Endodermal cell (in vitro differentiated cells): ENCODE measurements around the gene FBXW11. TPM values are rescaled to one million over a fixed set of nuclear protein-coding genes. Genes with fewer than 3 reads are reported as not detected.

Source experiments
- DNase-seq: peaks from one replicate; pipeline ENCODE4 v3.0.0-alpha.2; 2017
- H3K27ac ChIP-seq: 2 replicates; pipeline ENCODE4 v1.5.1; 2013; ENCODE audit warnings: mild to moderate bottlenecking, low read depth, low read length, moderate library complexity
- H3K27me3 ChIP-seq: 2 replicates; pipeline ENCODE4 v1.6.1; 2013; ENCODE audit warnings: mild to moderate bottlenecking, low read length, moderate library complexity; ENCODE audit not compliant: insufficient read depth, control insufficient read depth, poor library complexity, severe bottlenecking
- H3K36me3 ChIP-seq: 2 replicates; pipeline ENCODE4 v1.7.0; 2013; ENCODE audit warnings: mild to moderate bottlenecking, low read length, moderate library complexity; ENCODE audit not compliant: control insufficient read depth, insufficient read depth
- H3K4me1 ChIP-seq: one replicate; pipeline ENCODE4 v1.7.0; 2013; ENCODE audit warnings: low read length; ENCODE audit not compliant: control insufficient read depth, insufficient read depth
- H3K4me3 ChIP-seq: 2 replicates; pipeline ENCODE4 v1.5.1; 2013; ENCODE audit warnings: mild to moderate bottlenecking, low read length, moderate library complexity
- H3K9ac ChIP-seq: 2 replicates; pipeline ENCODE4 v1.6.1; 2013; ENCODE audit warnings: mild to moderate bottlenecking, low read length, moderate library complexity; ENCODE audit not compliant: poor library complexity, severe bottlenecking; ENCODE audit errors: extremely low read depth
- H3K9me3 ChIP-seq: 2 replicates; pipeline ENCODE4 v1.6.1; 2013; ENCODE audit warnings: mild to moderate bottlenecking, low read length, moderate library complexity; ENCODE audit not compliant: control insufficient read depth
- H3K27ac Mint-ChIP-seq: 2 replicates; pipeline ENCODE4 v1.8.0; 2020; ENCODE audit warnings: mixed read lengths
- H3K27me3 Mint-ChIP-seq: 2 replicates; pipeline ENCODE4 v1.8.0; 2021; ENCODE audit warnings: mild to moderate bottlenecking, mixed read lengths; ENCODE audit not compliant: insufficient read depth
- H3K36me3 Mint-ChIP-seq: 2 replicates; pipeline ENCODE4 v1.8.0; 2020; ENCODE audit warnings: low read depth, mixed read lengths
- H3K4me1 Mint-ChIP-seq: 2 replicates; pipeline ENCODE4 v1.8.0; 2020; ENCODE audit warnings: mixed read lengths
- H3K4me3 Mint-ChIP-seq: 2 replicates; pipeline ENCODE4 v1.8.0; 2020; ENCODE audit warnings: mild to moderate bottlenecking, moderate library complexity, mixed read lengths
- H3K9me3 Mint-ChIP-seq: 2 replicates; pipeline ENCODE4 v1.8.0; 2020; ENCODE audit warnings: mild to moderate bottlenecking, mixed read lengths
- WGBS, 2 experiments: methylation state at CpG; one replicate each; pipeline versions ENCODE4 v1.1.5 to v1.1.7; 2013; ENCODE audit warnings: missing lambda C conversion rate in 2 of 2, mixed read lengths in 1 of 2; ENCODE audit not compliant: insufficient coverage in 1 of 2, insufficient read length in 1 of 2; 5-methylcytosine and 5-hydroxymethylcytosine counted together
- total RNA-seq, 2 donors: library from RNA; stranded (reverse); fragmentation: NEBNext Ultra II Directional in 1 of 2; extraction: Animal tissue kit (Norgen Biotek cat#: 25700) in 1 of 2; gene quantifications; 2 replicates in 1 of 2; 3 replicates in 1 of 2; pipeline ENCODE4 v1.2.1, GENCODE V29; 2021
- TF ChIP-seq, protein P1 (sequence below): fragments of 200-600 bp; sonication (generic); conservative IDR thresholded peaks from 2 replicates; pipeline ENCODE4 v1.5.0; 2021; ENCODE audit warnings: antibody characterized with exemption, mild to moderate bottlenecking

The FBXW11 gene
- total RNA-seq, 2 donors from 2014 or later: 42.2 to 49.4 TPM

DNA sequence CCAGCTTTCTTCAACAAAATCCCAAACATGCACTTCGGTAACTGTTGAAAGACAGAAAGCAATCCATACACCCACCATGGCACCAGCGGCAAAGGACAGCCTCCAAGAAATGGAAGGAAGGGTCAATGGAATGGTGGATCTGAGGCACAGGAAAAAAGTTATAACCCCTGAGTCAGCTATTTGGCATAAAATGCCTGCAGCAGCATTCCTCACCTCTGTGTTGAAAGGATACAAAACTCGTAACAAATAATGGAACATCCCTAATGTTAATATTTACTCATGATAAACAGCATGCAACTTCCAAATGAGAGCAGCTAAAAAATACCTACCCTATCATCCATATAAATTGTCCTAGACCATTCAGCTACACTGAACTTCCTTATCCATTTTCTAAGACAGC, 9.4 kb downstream of the FBXW11 start:
- H3K27ac Mint-ChIP-seq: peak overlapping the region; percentile 19
- Histone ChIP-seq H3K9ac (no peak overlapping the region), H3K4me3 (peak overlapping the region; percentile 16), H3K4me1 (peaks cover 23% of the 10 kb centered on the region), H3K27me3 (no peaks in the 10 kb centered on the region), H3K9me3 (no peaks in the 10 kb centered on the region), H3K36me3 (peaks cover 13% of the 10 kb centered on the region), H3K27ac (no peak overlapping the region)
- H3K4me3 Mint-ChIP-seq: no peak overlapping the region
- WGBS, 2 experiments: 76 to 100% methylated on average over 1 to 3 of the region's 3 CpGs
- TF ChIP-seq, protein P1, sequence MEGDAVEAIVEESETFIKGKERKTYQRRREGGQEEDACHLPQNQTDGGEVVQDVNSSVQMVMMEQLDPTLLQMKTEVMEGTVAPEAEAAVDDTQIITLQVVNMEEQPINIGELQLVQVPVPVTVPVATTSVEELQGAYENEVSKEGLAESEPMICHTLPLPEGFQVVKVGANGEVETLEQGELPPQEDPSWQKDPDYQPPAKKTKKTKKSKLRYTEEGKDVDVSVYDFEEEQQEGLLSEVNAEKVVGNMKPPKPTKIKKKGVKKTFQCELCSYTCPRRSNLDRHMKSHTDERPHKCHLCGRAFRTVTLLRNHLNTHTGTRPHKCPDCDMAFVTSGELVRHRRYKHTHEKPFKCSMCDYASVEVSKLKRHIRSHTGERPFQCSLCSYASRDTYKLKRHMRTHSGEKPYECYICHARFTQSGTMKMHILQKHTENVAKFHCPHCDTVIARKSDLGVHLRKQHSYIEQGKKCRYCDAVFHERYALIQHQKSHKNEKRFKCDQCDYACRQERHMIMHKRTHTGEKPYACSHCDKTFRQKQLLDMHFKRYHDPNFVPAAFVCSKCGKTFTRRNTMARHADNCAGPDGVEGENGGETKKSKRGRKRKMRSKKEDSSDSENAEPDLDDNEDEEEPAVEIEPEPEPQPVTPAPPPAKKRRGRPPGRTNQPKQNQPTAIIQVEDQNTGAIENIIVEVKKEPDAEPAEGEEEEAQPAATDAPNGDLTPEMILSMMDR: no peak
- DNase-seq: no peak
- H3K27me3 Mint-ChIP-seq: no peaks in the 10 kb centered on the region
- peaks cover 23% of the 10 kb centered on the region for H3K36me3 Mint-ChIP-seq
- no peaks in the 10 kb centered on the region for H3K9me3 Mint-ChIP-seq
- peaks cover 52% of the 10 kb centered on the region for H3K4me1 Mint-ChIP-seq

DNA sequence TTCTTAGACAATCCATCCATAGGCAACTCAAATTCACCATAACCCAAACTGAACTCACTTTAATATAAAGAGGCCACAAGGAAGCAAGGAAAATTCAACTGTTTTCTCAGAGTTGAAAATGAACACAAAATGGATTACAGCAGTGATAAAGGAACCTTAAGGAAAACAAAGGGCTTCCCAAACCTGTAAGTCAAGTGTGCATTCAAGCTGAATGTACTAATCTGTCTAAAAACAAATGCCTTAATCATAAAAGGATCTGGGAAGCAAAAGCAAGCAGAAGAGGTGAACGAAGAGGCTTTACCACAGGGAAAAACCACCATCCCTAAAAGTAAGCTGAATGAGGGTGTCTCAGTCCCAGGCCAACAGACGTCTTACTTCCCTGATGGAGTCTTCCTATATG, 13.6 kb downstream of the FBXW11 start:
- no peak overlapping the region for H3K4me3 Mint-ChIP-seq
- no peaks in the 10 kb centered on the region for H3K27me3 ChIP-seq
- H3K9me3 Mint-ChIP-seq: no peaks in the 10 kb centered on the region

DNA sequence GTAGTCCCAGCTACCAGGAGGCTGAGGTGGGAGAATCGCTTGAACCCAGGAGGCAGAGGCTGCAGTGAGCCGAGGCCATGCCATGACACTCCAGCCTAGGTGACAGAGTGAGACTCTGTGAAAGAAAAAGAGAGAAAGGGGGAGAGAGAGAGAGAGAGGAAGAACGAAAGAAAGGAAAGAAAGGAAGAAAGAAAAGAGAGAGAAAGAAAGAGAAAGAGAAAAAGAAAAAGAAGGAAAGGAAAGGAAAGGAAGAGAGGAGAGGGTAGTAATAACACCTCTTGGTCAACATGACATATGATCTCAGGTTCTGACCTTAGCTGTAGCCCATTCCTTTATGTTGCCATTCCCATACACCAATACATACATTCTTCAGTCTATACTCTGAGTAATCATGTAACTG, 14.1 kb downstream of the FBXW11 start:
- TF ChIP-seq, protein P1: no peak
- peaks cover 6% of the 10 kb centered on the region for H3K4me1 ChIP-seq
- peaks cover 20% of the 10 kb centered on the region for H3K36me3 ChIP-seq
- no peaks in the 10 kb centered on the region for H3K27me3 ChIP-seq
- Mint-ChIP-seq H3K4me3 (no peak overlapping the region), H3K36me3 (peaks cover 29% of the 10 kb centered on the region), H3K4me1 (peaks cover 20% of the 10 kb centered on the region), H3K27ac (peak overlapping the region; percentile 9), H3K9me3 (no peaks in the 10 kb centered on the region), H3K27me3 (no peaks in the 10 kb centered on the region)
- no peak overlapping the region for H3K9ac ChIP-seq
- no peak overlapping the region for H3K27ac ChIP-seq
- no peak overlapping the region for H3K4me3 ChIP-seq
- WGBS, 2 experiments: 85 to 91% methylated on average over 3 of the region's 3 CpGs
- no peaks in the 10 kb centered on the region for H3K9me3 ChIP-seq
- no peak for DNase-seq

More for the DNA sequence above, 13.6 kb downstream of the FBXW11 start:
- Histone ChIP-seq H3K27ac (no peak overlapping the region), H3K4me3 (no peak overlapping the region), H3K9ac (no peak overlapping the region), H3K9me3 (no peaks in the 10 kb centered on the region), H3K4me1 (peaks cover 10% of the 10 kb centered on the region), H3K36me3 (peaks cover 20% of the 10 kb centered on the region)
- TF ChIP-seq, protein P1: no peak
- Mint-ChIP-seq H3K4me1 (peaks cover 22% of the 10 kb centered on the region), H3K36me3 (peaks cover 29% of the 10 kb centered on the region), H3K27me3 (no peaks in the 10 kb centered on the region), H3K27ac (peak overlapping the region; percentile 9)
- no peak for DNase-seq
- 91 to 100% methylated on average over 1 to 2 of the region's 2 CpGs for WGBS, 2 experiments
